WTC11 (cell line): ENCODE results near the gene NLRC5.

Experiments
- CTCF ChIP-seq: fragments of 200-600 bp; IDR thresholded peaks from 2 replicates; pipeline ENCODE4 v1.8.0; 2022; ENCODE audit warnings: antibody characterized with exemption
- ETV6 ChIP-seq: sonication (generic); formaldehyde crosslinking; IDR thresholded peaks from 2 replicates; pipeline ENCODE4 v1.8.1; 2022; ENCODE audit warnings: mild to moderate bottlenecking, missing genetic modification reagents
- FOXP4 ChIP-seq: sonication (generic); formaldehyde crosslinking; IDR thresholded peaks from 2 replicates; pipeline ENCODE4 v1.8.0; 2022; ENCODE audit warnings: mild to moderate bottlenecking, missing genetic modification reagents
- GABPB1 ChIP-seq: sonication (generic); formaldehyde crosslinking; IDR thresholded peaks from 2 replicates; pipeline ENCODE4 v1.8.1; 2023; ENCODE audit warnings: mild to moderate bottlenecking, missing genetic modification reagents
- SP1 ChIP-seq: sonication (generic); formaldehyde crosslinking; conservative IDR thresholded peaks from 2 replicates; pipeline ENCODE4 v1.8.1; 2022; ENCODE audit warnings: missing genetic modification reagents

GRCh38 chr16:57132470-57132869 lies 143.1 kb downstream of the NLRC5 start:
- no peak for TF ChIP-seq ETV6 (CRISPR knock-in tag)
- no peak for TF ChIP-seq CTCF
- no peak for TF ChIP-seq GABPB1 (CRISPR knock-in tag)
- no peak for TF ChIP-seq FOXP4 (CRISPR knock-in tag)
- TF ChIP-seq SP1 (CRISPR knock-in tag): no peak
